HG03565 (cell line): ENCODE results near the gene GNGT1.

Source experiments
- ATAC-seq: cut with Tn5 transposase; IDR thresholded peaks from one replicate; pipeline ENCODE4 v1.9.1; 2021; ENCODE audit warnings: mild to moderate bottlenecking, moderate library complexity; ENCODE audit not compliant: unreplicated experiment

GNGT1 gene

GRCh38 chr7:93938293-93938692, 31.9 kb downstream of the GNGT1 start:
- ATAC-seq, result no peak

DNA sequence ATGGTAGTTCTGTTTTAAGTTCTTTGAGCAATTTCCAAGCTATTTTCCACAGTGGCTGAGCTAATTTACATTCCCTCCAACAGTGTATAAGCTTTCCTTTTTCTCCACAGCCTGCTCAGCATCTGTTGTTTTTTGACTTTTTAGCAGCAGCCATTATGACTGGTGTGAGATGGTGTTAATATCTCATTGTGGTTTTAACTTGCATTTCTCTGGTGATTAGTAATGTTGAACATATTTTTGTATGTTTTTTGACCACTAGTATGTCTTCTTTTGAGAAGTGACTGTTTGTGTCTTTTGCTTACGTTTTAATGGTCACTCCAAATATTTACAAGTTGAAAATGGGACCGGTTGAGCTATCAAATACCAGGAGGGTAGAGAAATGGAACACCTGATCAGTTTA, 35.6 kb downstream of the GNGT1 start:
- ATAC-seq, result no peak

- ATAC-seq, result no peak
Observed at GRCh38 chr7:93943816-93944540, 37.6 kb downstream of the GNGT1 start.

DNA sequence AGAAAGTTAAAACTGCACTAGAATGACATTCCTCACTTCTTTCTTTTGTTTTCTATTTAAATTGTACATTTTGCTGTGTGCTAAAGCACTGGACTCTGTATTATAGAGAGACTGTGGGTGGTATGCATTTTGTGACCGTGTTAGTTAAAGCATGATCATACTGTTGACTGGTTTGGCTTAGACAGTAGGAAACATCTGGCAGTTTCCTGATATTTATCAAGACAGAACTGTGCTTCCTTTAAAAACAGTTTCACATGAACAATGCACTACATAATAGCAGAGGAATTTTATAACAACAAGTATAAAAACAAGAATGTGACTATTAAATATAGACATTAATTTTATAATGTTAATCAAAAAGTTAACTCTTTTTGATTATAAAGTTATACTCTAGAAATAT, 38.3 kb downstream of the GNGT1 start:
- no peak for ATAC-seq

DNA sequence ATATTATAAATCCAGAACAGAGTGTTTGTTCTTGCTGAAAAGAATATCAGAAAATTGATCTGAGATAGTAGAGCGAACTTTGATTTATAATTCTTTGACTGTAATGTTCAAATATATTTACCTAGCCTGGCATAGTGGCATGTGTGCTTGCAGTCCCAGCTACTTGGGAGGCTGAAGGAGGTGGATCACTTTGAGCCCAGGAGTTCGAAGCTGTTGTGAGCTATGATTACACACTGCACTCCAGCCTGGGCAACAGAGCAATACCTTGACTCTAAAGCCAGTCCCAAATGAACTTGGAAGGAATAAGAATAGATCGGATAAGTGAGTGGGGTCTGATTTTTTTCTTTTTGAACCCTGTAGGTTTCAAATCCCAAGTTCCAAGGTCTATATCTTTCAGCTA, 38.7 kb downstream of the GNGT1 start:
- no peak for ATAC-seq

GRCh38 chr7:93945756-93946535, 39.6 kb downstream of the GNGT1 start:
- no peak for ATAC-seq

GRCh38 chr7:93948106-93948505, 41.7 kb downstream of the GNGT1 start:
- ATAC-seq, result no peak

DNA sequence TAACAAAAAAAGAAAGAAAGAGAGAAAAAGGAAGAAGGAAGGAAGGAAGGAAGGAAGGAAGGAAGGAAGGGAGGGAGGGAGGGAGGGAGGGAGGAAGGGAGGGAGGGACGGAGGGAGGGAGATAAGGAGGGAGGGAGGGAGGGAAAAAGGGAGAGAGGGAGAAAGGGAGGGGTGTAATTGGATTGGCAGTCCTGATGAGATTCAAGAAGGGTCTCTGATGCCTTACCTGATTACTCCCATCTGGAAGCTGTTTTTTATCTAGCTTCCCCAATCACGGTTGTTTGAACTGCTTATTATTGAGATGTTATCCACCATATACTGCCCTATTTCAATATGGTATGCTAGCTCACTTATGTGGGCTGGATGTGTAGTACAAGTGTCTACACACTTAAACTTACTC, 42.5 kb downstream of the GNGT1 start:
- ATAC-seq, result no peak

- ATAC-seq, result no peak
Observed at GRCh38 chr7:93949423-93949822, 43.1 kb downstream of the GNGT1 start.

GRCh38 chr7:93955304-93955703, 48.9 kb downstream of the GNGT1 start:
- ATAC-seq, result peak; percentile 90

- ATAC-seq, result no peak
Observed at GRCh38 chr7:93957767-93958166, 51.4 kb downstream of the GNGT1 start.

- no peak for ATAC-seq
Observed at GRCh38 chr7:93958216-93958615, 51.8 kb downstream of the GNGT1 start.

DNA sequence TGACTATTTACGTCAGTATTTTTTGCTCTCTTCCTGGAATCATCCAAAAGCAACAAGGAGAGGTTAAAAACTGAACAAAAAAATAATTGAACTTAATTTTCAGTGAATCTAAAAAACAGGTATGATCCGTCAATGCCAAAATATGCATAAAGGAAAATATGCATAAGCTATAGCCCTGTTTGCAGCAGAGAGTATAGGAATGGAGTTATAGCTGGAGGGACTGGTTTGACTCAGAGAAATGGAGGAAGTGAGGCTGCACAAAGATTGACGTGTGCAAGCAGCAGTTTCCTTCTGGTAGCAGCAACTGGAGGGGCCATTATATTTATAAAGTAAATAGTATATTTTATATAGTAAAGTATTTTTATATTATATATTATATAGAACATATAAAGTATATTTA, 52.3 kb downstream of the GNGT1 start:
- ATAC-seq, result no peak
